Hepatocyte (in vitro differentiated cells): ENCODE data around the gene RMND1.

Experiments
- EZH2 ChIP-seq: fragments of 200-600 bp; sonication (generic); IDR thresholded peaks from 2 replicates; pipeline ENCODE4 v1.6.1; 2016; ENCODE audit warnings: antibody characterized with exemption, mild to moderate bottlenecking, borderline replicate concordance
- EZH2phosphoT487 ChIP-seq: fragments of 200-600 bp; sonication (generic); IDR thresholded peaks from one replicate; pipeline ENCODE4 v1.6.1; 2018; ENCODE audit warnings: antibody characterized with exemption, mild to moderate bottlenecking, low read depth, moderate library complexity; ENCODE audit not compliant: unreplicated experiment, severe bottlenecking
- TF ChIP-seq, protein P1 (sequence below): fragments of 200-600 bp; sonication (generic); IDR thresholded peaks from 2 replicates; pipeline ENCODE4 v1.5.1; 2016; ENCODE audit warnings: antibody characterized with exemption, mild to moderate bottlenecking; ENCODE audit not compliant: poor library complexity

DNA sequence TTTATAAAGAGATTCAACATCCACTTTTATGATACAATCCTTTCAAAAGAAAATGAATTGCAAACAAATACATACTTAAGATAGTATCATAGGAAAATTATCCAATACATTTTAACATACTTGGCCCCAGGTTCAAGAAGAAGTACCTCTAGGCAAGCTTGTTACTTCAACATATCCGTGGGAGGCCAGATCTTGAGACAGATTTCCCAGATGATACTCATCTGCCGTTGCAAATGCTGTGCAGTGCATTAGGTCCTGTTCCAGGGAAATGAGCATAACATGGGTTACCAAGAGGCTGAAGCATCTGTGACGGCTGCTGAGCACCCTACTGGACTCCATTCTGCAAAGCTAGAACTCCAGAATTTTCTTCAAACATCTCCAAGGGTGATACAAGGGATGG, 15.6 kb downstream of the RMND1 start:
- TF ChIP-seq, protein P1, sequence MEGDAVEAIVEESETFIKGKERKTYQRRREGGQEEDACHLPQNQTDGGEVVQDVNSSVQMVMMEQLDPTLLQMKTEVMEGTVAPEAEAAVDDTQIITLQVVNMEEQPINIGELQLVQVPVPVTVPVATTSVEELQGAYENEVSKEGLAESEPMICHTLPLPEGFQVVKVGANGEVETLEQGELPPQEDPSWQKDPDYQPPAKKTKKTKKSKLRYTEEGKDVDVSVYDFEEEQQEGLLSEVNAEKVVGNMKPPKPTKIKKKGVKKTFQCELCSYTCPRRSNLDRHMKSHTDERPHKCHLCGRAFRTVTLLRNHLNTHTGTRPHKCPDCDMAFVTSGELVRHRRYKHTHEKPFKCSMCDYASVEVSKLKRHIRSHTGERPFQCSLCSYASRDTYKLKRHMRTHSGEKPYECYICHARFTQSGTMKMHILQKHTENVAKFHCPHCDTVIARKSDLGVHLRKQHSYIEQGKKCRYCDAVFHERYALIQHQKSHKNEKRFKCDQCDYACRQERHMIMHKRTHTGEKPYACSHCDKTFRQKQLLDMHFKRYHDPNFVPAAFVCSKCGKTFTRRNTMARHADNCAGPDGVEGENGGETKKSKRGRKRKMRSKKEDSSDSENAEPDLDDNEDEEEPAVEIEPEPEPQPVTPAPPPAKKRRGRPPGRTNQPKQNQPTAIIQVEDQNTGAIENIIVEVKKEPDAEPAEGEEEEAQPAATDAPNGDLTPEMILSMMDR: no peak
- TF ChIP-seq EZH2phosphoT487 (no peak), EZH2 (no peak)
